EL (cell line): ENCODE results near the gene MED13L.

ENCODE experiments used
- DNase-seq: peaks from one replicate; pipeline ENCODE4 v3.0.0-alpha.2; 2016

Gene MED13L

GRCh38 chr12:116277467-116278278 is at the start of gene MED13L:
MED13L (minus strand) TSS chr12:116277693; CDS start chr12:116277131, 562 bp downstream.
- DNase-seq, result peak; percentile 87

- DNase-seq, result no peak
Measured at GRCh38 chr12:116325336-116325664, 47.8 kb upstream of the MED13L start.

- no peak for DNase-seq
Measured at GRCh38 chr12:116324654-116325335, 47.3 kb upstream of the MED13L start.

- no peak for DNase-seq
Measured at GRCh38 chr12:116323406-116324386, 46.2 kb upstream of the MED13L start.

GRCh38 chr12:116321913-116322312 is 44.4 kb upstream of the MED13L start:
- DNase-seq, result no peak

GRCh38 chr12:116320791-116321217 is 43.3 kb upstream of the MED13L start:
- peak; percentile 10 for DNase-seq

DNA sequence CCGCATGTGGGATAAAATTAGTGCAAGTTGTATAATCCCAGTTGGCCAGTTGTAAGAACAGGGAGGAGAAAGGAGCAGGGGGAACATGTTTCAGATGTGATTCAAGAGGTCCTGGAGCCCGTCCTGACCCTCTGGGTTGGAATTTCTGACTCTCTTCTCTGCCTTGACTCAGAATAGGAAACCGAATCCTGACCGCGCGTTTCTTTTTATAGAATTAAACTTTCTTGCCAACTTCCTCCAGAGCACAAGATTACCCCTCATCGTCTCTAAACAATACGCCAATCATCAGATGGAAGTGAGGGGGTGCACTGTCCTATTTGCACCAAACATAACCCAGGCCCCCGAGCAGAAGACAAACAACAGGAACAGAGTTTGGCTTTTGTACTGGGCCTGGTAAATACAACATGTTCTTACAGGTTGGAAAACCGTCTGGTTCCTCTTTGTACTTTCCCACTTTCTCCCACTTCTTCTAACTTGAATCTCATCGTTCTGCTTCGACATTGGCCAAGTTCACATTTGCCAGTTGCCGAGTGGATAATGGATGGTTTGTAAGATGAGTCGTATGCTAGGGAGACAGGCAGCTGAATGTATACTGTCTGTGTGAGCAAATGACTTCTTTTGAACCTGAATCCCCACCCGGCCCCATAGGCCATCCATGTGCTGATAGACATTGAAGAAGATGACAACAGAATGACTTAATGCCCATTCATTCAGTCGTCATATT is 42.6 kb upstream of the MED13L start:
- peak; percentile 89 for DNase-seq

- DNase-seq, result no peak
Measured at GRCh38 chr12:116319233-116319897, 41.9 kb upstream of the MED13L start.

DNA sequence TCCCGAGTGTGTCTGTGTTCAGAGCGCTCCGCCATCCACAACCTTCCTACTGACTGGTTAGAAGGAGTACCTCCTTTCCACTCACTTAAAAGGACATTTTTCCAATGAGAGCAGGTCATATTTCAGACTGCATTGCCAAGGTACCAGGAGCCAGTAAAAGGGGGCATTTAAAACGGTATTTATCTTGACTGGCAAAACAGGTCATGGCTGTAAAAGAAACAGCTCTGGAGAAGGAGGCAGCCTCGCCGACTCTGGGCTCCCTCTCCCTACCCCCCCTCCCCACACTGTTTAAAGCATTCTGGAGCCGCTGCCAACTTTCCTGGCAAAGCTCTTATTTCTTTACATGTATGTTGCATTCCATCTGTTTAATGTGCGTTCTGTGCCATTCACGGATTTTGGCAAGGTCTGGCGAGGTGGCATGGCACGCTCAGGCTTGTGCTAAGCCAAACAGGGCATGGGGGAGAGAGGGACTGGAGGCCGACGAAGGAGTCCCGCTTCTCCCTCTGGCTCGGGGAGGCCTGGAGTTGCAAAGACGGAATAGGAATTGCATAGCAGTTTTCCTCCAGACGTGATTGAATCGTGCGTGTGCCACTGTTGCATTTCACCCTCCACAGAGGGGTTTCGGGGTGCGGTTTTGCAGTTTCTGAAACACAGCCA is 41.2 kb upstream of the MED13L start:
- DNase-seq, result no peak

GRCh38 chr12:116317986-116318575 is 40.6 kb upstream of the MED13L start:
- DNase-seq, result no peak

- no peak for DNase-seq
Measured at GRCh38 chr12:116317139-116317538, 39.6 kb upstream of the MED13L start.

DNA sequence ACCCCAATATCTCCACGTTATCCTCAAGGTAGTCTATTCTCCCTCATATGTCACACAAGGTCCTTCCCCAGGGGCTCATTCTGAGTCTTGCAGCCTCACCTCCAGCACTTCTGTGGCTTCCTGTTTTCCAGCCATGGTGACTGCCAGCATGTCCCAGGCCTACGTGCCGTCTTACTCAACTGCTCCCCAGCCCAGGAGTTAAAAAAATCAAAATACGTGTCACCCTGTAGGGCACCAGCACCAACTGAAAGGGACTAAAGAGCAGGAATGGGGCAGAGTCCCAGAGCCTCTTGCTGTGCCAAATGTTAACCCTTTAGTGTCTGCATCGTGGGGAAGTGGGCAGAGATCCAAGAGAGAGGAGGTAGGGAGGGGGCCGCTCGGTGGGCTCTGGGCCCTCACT is 37.0 kb upstream of the MED13L start:
- no peak for DNase-seq

DNA sequence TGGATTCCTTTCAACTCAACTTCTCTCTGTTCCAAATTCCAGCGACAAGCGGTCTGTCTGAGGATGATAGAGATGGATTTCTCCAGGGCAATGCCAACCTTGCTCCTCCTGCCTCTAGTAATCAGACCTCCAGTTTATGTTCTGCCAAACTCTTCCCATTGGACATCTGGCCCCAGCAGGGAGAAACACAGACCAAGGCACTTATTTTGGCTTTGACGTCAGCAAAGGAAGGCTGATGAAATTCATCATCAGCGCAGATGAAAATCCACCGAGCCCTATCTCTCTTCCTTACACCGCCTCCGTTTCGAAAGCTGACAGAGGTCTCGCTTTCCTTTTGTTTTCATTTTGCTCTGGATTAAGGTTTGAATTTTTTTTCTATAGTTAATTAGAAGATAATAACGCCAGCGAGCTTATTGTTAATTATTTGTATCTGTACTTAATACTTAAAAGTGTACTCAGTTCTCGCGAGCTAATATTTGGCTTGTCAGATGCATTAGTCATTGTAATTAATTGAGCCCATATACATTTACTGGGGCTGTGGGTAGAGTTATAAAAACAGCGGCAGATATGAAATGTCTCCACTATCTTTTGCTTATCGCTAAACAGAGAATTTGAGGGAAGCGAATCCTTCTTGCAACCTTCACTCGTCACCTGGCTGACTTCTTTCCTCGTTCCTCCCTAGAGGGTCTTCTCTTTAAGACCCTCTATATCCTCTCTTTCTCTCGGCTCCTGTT is 35.9 kb upstream of the MED13L start:
- no peak for DNase-seq

- DNase-seq, result no peak
Measured at GRCh38 chr12:116310082-116310481, 32.6 kb upstream of the MED13L start.

GRCh38 chr12:116309343-116309742 is 31.9 kb upstream of the MED13L start:
- no peak for DNase-seq

GRCh38 chr12:116308647-116309046 is 31.2 kb upstream of the MED13L start:
- no peak for DNase-seq

DNA sequence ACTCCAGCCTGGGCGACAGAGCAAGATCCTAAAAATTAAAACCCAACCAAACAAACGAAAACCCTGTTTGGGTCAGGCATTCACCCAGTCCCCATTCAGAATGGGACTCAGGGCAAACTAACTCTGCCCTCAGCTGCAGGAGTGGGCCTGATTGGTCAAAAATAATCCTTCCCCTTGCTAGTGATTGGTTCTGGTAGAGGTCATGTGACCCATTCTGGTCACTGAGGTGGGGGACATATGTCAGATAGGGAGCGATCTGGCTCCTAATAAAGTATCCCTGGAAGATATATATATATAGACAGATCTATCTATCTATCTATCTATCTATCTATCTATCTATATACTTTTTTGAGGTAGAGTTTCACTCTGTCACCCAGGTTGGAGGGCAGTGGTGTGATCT is 29.5 kb upstream of the MED13L start:
- no peak for DNase-seq

GRCh38 chr12:116306506-116306905 is 29.0 kb upstream of the MED13L start:
- peak; percentile 19 for DNase-seq

GRCh38 chr12:116304621-116305020 is 27.1 kb upstream of the MED13L start:
- DNase-seq, result no peak

DNA sequence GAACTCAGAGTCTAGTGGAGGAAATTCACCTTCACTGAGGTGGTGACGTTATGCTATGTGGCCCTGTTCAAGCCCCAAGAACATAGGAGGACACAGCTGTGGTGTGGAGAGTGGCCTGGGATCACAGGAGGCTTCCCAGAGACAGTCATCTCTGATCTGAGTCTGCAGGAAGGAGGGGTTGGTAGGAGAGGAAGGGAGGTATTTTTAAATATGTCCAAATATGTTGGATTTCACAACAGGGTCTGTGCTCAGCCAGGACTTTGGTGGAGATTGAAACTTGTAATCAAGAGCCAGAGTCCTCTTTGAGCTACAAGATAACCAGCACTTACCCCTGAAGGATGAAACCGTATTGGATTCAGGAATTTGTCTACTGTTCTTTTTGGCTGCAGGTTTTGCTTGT is 26.4 kb upstream of the MED13L start:
- peak; percentile 29 for DNase-seq
